SK-N-SH (cell line): ENCODE data around the gene AMMECR1. TPM values are rescaled to one million over a fixed set of nuclear protein-coding genes. Genes with fewer than 3 reads are reported as not detected.

Source experiments
- CTCF ChIA-PET: fragments of 300-600, 350-600 bp; formaldehyde crosslinking; extraction: SDS; loops from one replicate; lab custom pipeline; 2021; lab: Yijun Ruan, JAX
- POLR2A ChIA-PET: fragments of 350-600 bp; sonication (Branson Sonifier 250); formaldehyde crosslinking; extraction: SDS; loops from one replicate; lab custom pipeline; 2020; ENCODE audit warnings: antibody characterized with exemption, inconsistent platforms; lab: Yijun Ruan, JAX
- DNase-seq: peaks from one replicate; pipeline ENCODE4 v3.0.0; 2012
- H2AFZ ChIP-seq: fragments of 200-600 bp; sonication (generic); 2 replicates; pipeline ENCODE4 v1.8.1; 2016; ENCODE audit warnings: antibody characterized with exemption, mild to moderate bottlenecking, low read depth
- H3F3A ChIP-seq: fragments of 200-600 bp; sonication (generic); replicated peaks from 2 replicates; pipeline ENCODE3; 2016; ENCODE audit warnings: antibody characterized with exemption, mild to moderate bottlenecking; ENCODE audit not compliant: insufficient read depth
- H3K27ac ChIP-seq, 2 experiments: fragments of 200-500 bp in 1 of 2; fragments of 200-600 bp in 1 of 2; sonication (Bioruptor generic) in 1 of 2; sonication (generic), shearing (Covaris generic) in 1 of 2; 2 replicates each; pipeline versions ENCODE4 v1.5.1 to v1.6.1; 2014 to 2016; ENCODE audit warnings: low read depth in 2 of 2, inconsistent platforms in 1 of 2, low read length in 1 of 2, mild to moderate bottlenecking in 1 of 2, mixed read lengths in 1 of 2
- H3K27me3 ChIP-seq: fragments of 200-600 bp; sonication (generic), shearing (Covaris generic); 2 replicates; pipeline ENCODE4 v1.6.1; 2016; ENCODE audit warnings: mixed run types; ENCODE audit not compliant: insufficient read depth
- H3K36me3 ChIP-seq, 2 experiments: fragments of 200-500 bp in 1 of 2; fragments of 200-600 bp in 1 of 2; sonication (Bioruptor generic) in 1 of 2; sonication (generic) in 1 of 2; replicated peaks in 1 of 2; 2 replicates each; pipeline versions ENCODE3 to v1.5.1; 2014 to 2016; ENCODE audit warnings: low read length in 1 of 2, mild to moderate bottlenecking in 1 of 2; ENCODE audit not compliant: insufficient read depth in 2 of 2, control insufficient read depth in 1 of 2
- H3K4me1 ChIP-seq, 2 experiments: fragments of 200-500 bp in 1 of 2; fragments of 200-600 bp in 1 of 2; sonication (Bioruptor generic) in 1 of 2; sonication (generic), shearing (Covaris generic) in 1 of 2; 2 replicates each; pipeline versions ENCODE4 v1.5.1 to v1.6.1; 2014 to 2016; ENCODE audit warnings: low read depth in 1 of 2, low read length in 1 of 2, mixed run types in 1 of 2; ENCODE audit not compliant: insufficient read depth in 2 of 2, control insufficient read depth in 1 of 2
- H3K4me2 ChIP-seq: fragments of 200-600 bp; sonication (generic), shearing (Covaris generic); 2 replicates; pipeline ENCODE4 v1.6.1; 2017; ENCODE audit warnings: mixed run types
- H3K4me3 ChIP-seq, 2 experiments: fragments of 200-500 bp in 1 of 2; fragments of 200-600 bp in 1 of 2; sonication (Bioruptor generic) in 1 of 2; sonication (generic), shearing (Covaris generic) in 1 of 2; 2 replicates each; pipeline versions ENCODE4 v1.5.1 to v1.8.1; 2014 to 2016; ENCODE audit warnings: low read depth in 2 of 2, inconsistent platforms in 1 of 2, low read length in 1 of 2, mild to moderate bottlenecking in 1 of 2, mixed read lengths in 1 of 2, moderate library complexity in 1 of 2
- H3K79me2 ChIP-seq: fragments of 200-600 bp; sonication (generic); 2 replicates; pipeline ENCODE4 v1.8.1; 2017; ENCODE audit warnings: mild to moderate bottlenecking; ENCODE audit not compliant: insufficient read depth
- H3K9ac ChIP-seq: fragments of 200-600 bp; sonication (generic); 2 replicates; pipeline ENCODE4 v1.6.1; 2017; ENCODE audit warnings: mixed run types
- H3K9me2 ChIP-seq: fragments of 200-600 bp; sonication (generic); 2 replicates; pipeline ENCODE4 v1.6.1; 2017; ENCODE audit warnings: mixed run types
- H3K9me3 ChIP-seq: fragments of 200-600 bp; sonication (generic); 2 replicates; pipeline ENCODE4 v1.6.1; 2017; ENCODE audit warnings: mixed run types, mild to moderate bottlenecking, moderate library complexity
- H4K20me1 ChIP-seq: fragments of 200-600 bp; sonication (generic); 2 replicates; pipeline ENCODE4 v1.6.1; 2017; ENCODE audit warnings: mild to moderate bottlenecking, mixed run types; ENCODE audit not compliant: insufficient read depth
- CHD2 ChIP-seq: fragments of 150-350 bp; IDR thresholded peaks from 2 replicates; pipeline ENCODE4 v1.6.1; 2018; ENCODE audit warnings: low read length; ENCODE audit not compliant: partially characterized antibody
- ELF1 ChIP-seq: IDR thresholded peaks from 2 replicates; pipeline ENCODE4 v1.4.0; 2012
- FOSL2 ChIP-seq: IDR thresholded peaks from 2 replicates; pipeline ENCODE4 v1.4.0; 2012; ENCODE audit warnings: low read depth, mild to moderate bottlenecking, moderate library complexity, borderline replicate concordance
- FOXJ3 ChIP-seq: sonication (generic); formaldehyde crosslinking; IDR thresholded peaks from 2 replicates; pipeline ENCODE4 v1.5.1; 2020; ENCODE audit warnings: mild to moderate bottlenecking, missing genetic modification reagents
- FOXM1 ChIP-seq: IDR thresholded peaks from 2 replicates; pipeline ENCODE4 v1.4.0; 2012; ENCODE audit warnings: low read depth, mild to moderate bottlenecking
- IRF3 ChIP-seq: fragments of 150-350 bp; IDR thresholded peaks from 2 replicates; pipeline ENCODE4 v1.6.1; 2016; ENCODE audit warnings: mild to moderate bottlenecking, low read depth, low read length
- JUND ChIP-seq: IDR thresholded peaks from 2 replicates; pipeline ENCODE4 v1.4.0; 2012
- MAX ChIP-seq: IDR thresholded peaks from 2 replicates; pipeline ENCODE4 v1.4.0; 2012; ENCODE audit warnings: low read depth
- MEF2A ChIP-seq: IDR thresholded peaks from 2 replicates; pipeline ENCODE4 v1.4.0; 2012; ENCODE audit warnings: low read depth, borderline replicate concordance
- NFIC ChIP-seq: IDR thresholded peaks from 2 replicates; pipeline ENCODE4 v1.4.0; 2012; ENCODE audit warnings: borderline replicate concordance
- RFX5 ChIP-seq: IDR thresholded peaks from 2 replicates; pipeline ENCODE4 v1.6.1; 2012; ENCODE audit warnings: mild to moderate bottlenecking, improper control_type of control experiment, low read length
- RXRA ChIP-seq: IDR thresholded peaks from 2 replicates; pipeline ENCODE4 v1.4.0; 2012; ENCODE audit warnings: low read depth, mild to moderate bottlenecking, borderline replicate concordance
- SMC3 ChIP-seq: IDR thresholded peaks from 2 replicates; pipeline ENCODE4 v1.6.1; 2012; ENCODE audit warnings: low read depth, low read length, improper control_type of control experiment
- TCF12 ChIP-seq: IDR thresholded peaks from 2 replicates; pipeline ENCODE4 v1.4.0; 2012
- TEAD4 ChIP-seq: IDR thresholded peaks from 2 replicates; pipeline ENCODE4 v1.4.0; 2012; ENCODE audit warnings: mild to moderate bottlenecking, borderline replicate concordance; ENCODE audit not compliant: insufficient read depth
- USF2 ChIP-seq: fragments of 150-350 bp; IDR thresholded peaks from 2 replicates; pipeline ENCODE4 v1.6.1; 2017; ENCODE audit warnings: antibody characterized with exemption, low read length, low read depth, borderline replicate concordance
- WGBS: methylation state at CpG from one replicate; pipeline ENCODE4 v1.1.6; 2017; ENCODE audit warnings: low lambda C conversion rate; 5-methylcytosine and 5-hydroxymethylcytosine counted together
- polyA plus RNA-seq, 3 experiments: library from polyadenylated mRNA; depleted of rRNA; stranded (reverse); fragments of >200 nt; gene quantifications; 2 replicates each; pipeline ENCODE4 v1.2.3, GENCODE V29; 2012
- TF ChIP-seq, protein P1 (sequence below): IDR thresholded peaks from 2 replicates; pipeline ENCODE4 v1.4.0; 2012; ENCODE audit warnings: low read depth, borderline replicate concordance

The AMMECR1 gene
- polyA plus RNA-seq, 1 of the 3 experiments (the other 2 are of a cell fraction) = 1.3 TPM

GRCh38 chrX:110321670-110322069, 3.8 kb upstream of the AMMECR1 start (continued):
- TF ChIP-seq USF2 (no peak), TEAD4 (no peak)
- TF ChIP-seq, all 33 proteins: peak for 0

DNA sequence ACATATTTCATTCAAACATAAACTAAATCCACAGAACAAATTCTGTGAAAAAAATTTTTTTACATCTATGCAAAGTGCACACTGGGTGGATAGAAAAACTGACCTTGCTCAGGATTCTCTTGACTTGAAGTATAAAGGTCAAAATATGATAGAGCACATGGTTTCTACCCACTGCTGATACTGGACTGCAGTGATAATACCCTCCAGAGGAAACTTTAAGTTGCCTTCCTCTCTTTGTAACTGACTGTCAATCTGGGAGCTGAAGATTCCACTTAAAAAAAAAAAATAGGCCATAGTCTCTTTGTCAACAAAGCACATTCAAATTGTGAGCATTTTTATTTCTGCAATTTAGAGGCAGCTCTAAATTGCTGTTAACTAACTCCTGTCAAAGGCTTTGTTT, 3.2 kb upstream of the AMMECR1 start:
- Histone ChIP-seq H3K27ac (no peak overlapping the region), H3K4me1 (no peaks in the 10 kb centered on the region; a peak in 2 of 4 replicates), H3F3A (peaks cover 3% of the 10 kb centered on the region), H3K9ac (no peak overlapping the region), H3K36me3 (no peaks in the 10 kb centered on the region), H3K9me3 (no peaks in the 10 kb centered on the region), H3K79me2 (peaks cover 15% of the 10 kb centered on the region), H2AFZ (no peak overlapping the region), H3K9me2 (no peaks in the 10 kb centered on the region), H3K4me2 (no peak overlapping the region), H4K20me1 (peaks cover 4% of the 10 kb centered on the region), H3K4me3 (no peak overlapping the region), H3K27me3 (no peaks in the 10 kb centered on the region)
- POLR2A ChIA-PET = no interaction called here
- no peak for DNase-seq
- CTCF ChIA-PET = no interaction called here
- TF ChIP-seq CHD2 (no peak), MEF2A (no peak)

- Histone ChIP-seq H3K36me3 (no peaks in the 10 kb centered on the region), H3K9me3 (no peaks in the 10 kb centered on the region), H3K4me2 (no peak overlapping the region), H3F3A (peaks cover 3% of the 10 kb centered on the region), H3K4me3 (no peak overlapping the region), H3K79me2 (peaks cover 21% of the 10 kb centered on the region), H2AFZ (no peak overlapping the region), H3K4me1 (no peaks in the 10 kb centered on the region; a peak in 3 of 4 replicates), H3K9me2 (no peaks in the 10 kb centered on the region), H4K20me1 (peaks cover 4% of the 10 kb centered on the region), H3K27ac (no peak overlapping the region), H3K9ac (no peak overlapping the region), H3K27me3 (no peaks in the 10 kb centered on the region)
- DNase-seq = no peak
- no peak for TF ChIP-seq FOXM1
- ChIA-PET POLR2A (no interaction called here), CTCF (interaction anchor here (0.7 kb wide), 1 partner anchor 51 kb away, joined by 3 read pairs; no protein-coding TSS in a partner anchor)
- 36% methylated on average over 3 of the region's 3 CpGs for WGBS
Observed at GRCh38 chrX:110320381-110320987, 2.6 kb upstream of the AMMECR1 start.

DNA sequence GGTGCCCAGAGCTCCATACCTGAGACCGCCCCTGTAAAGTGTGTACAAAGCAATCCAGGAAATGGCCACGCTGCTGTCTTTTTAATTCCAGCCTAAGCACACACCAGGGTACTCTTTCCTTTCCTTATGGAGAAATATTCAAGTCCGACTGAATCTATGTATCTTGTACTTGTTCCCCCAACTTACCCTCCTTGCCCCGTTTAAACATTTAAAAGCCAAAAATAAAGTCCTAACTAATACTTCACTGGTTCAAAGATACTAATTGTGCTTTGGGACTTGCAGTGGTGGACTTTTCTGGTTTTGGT, 731 bp upstream of the AMMECR1 start:
- Histone ChIP-seq H3K4me3 (peak overlapping the region; percentile 75 to 81), H3K79me2 (peaks cover 40% of the 10 kb centered on the region), H4K20me1 (peaks cover 4% of the 10 kb centered on the region), H3K9me2 (no peaks in the 10 kb centered on the region), H3K36me3 (no peaks in the 10 kb centered on the region), H3K27me3 (no peaks in the 10 kb centered on the region), H3K4me1 (no peaks in the 10 kb centered on the region; a peak in 3 of 4 replicates), H3K4me2 (peak overlapping the region; percentile 77), H2AFZ (peak overlapping the region; percentile 91; the same call in 1 of the 2 replicates), H3K9me3 (no peaks in the 10 kb centered on the region), H3F3A (peaks cover 3% of the 10 kb centered on the region), H3K9ac (peak overlapping the region; percentile 70), H3K27ac (no peak overlapping the region; a peak in 1 of 4 replicates)
- DNase-seq = no peak
- WGBS = 18% methylated on average over 4 of the region's 4 CpGs
- POLR2A ChIA-PET = no interaction called here
- CTCF ChIA-PET = interaction anchor here (1.0 to 1.3 kb wide), 4 partner anchors 60 to 172 kb away, joined by 3 to 4 read pairs (median 4); no protein-coding TSS in a partner anchor
- TF ChIP-seq IRF3 (no peak), RFX5 (no peak), FOSL2 (no peak), RXRA (no peak), SMC3 (no peak), FOXJ3 (CRISPR knock-in tag) (no peak), NFIC (no peak), JUND (no peak), TCF12 (no peak), MEF2A (no peak), MAX (no peak), ELF1 (no peak)
- TF ChIP-seq, protein P1, sequence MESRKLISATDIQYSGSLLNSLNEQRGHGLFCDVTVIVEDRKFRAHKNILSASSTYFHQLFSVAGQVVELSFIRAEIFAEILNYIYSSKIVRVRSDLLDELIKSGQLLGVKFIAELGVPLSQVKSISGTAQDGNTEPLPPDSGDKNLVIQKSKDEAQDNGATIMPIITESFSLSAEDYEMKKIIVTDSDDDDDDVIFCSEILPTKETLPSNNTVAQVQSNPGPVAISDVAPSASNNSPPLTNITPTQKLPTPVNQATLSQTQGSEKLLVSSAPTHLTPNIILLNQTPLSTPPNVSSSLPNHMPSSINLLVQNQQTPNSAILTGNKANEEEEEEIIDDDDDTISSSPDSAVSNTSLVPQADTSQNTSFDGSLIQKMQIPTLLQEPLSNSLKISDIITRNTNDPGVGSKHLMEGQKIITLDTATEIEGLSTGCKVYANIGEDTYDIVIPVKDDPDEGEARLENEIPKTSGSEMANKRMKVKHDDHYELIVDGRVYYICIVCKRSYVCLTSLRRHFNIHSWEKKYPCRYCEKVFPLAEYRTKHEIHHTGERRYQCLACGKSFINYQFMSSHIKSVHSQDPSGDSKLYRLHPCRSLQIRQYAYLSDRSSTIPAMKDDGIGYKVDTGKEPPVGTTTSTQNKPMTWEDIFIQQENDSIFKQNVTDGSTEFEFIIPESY = no peak
